Stimulated activated CD4-positive, alpha-beta T cell treated with anti-CD3 and anti-CD28 coated beads, TNF-alpha, amount 100 ng/mL, for 24 hours (primary cell): Measurements from ENCODE around the gene OTOGL.

Experiments used
- DNase-seq, 3 experiments: peaks; one replicate each; pipeline ENCODE4 v3.0.0-alpha.2; 2020; ENCODE audit warnings: low read depth in 3 of 3

OTOGL gene

GRCh38 chr12:80364056-80364455 lies 264.7 kb downstream of the OTOGL start:
- DNase-seq = no peak

GRCh38 chr12:80373666-80374065 lies 274.3 kb downstream of the OTOGL start:
- DNase-seq = no peak

DNA sequence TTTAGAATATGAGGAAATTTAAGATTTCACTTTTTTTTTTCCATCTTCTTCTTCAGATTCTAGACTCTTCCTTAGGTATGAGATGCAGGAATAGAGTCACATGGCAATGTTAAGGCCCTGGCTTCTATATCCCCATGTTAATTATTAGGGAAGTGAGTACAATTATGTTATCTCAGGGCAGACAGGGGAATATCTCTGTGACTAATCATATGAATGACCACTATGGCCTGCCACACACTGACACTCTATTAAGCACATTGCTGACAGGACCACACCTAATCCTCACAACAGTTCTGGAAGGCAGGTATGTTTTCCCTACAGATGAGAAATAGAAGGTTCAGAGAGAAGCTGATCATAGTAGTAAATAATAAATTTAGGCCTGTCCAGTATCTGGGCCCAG lies 275.3 kb downstream of the OTOGL start:
- no peak for DNase-seq

DNA sequence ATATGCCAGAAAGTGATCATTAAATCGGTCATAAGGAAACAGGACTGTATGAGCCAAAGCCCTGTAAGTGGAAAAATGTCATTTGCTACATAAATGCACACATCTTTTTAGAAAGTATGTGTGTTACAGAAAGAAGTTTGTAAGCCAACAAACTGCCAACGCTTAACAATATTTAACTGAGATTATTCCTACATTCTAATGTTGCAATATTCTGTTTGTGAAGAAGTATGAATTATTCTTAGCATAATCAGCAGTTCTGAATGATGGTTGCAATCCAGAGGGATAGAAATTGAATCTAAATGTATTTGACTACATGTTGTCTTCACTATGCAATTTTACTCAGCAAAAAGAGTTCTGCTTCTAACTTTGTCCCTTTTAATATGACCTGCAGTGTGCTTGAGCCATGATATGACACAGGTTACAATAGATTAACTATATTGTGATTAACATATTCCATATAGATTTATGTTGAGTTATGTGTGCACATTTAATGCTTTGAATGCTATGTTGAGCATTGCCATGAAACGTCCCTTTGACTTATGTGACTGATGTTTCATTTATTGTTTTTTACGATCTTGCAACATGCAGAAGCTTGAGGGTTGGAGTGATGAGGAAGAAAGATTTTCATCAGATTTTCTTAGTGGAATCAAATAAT lies 277.9 kb downstream of the OTOGL start:
- DNase-seq = no peak

DNA sequence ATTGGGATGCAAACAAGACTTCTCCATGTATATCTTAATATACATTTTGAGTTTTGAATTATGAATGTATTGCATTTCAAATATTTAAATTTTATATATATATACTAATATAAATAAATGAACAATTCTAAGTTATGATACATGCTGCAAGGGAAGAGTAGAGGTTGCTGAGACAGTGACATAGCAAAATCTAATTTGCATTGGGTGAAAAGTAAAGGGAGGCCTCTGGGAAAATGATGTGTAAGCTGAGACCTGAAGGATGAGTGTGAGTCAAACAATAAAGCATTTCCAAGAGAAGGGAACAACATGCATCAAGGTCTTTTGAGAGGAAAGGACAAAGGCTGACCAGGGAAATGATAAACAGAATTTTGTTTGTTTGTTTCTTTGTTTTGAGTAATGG lies 281.8 kb downstream of the OTOGL start:
- DNase-seq = no peak

GRCh38 chr12:80382254-80382653 lies 282.9 kb downstream of the OTOGL start:
- DNase-seq = no peak

- DNase-seq = no peak
These were observed 301.2 kb downstream of the OTOGL start for GRCh38 chr12:80400571-80400991.

DNA sequence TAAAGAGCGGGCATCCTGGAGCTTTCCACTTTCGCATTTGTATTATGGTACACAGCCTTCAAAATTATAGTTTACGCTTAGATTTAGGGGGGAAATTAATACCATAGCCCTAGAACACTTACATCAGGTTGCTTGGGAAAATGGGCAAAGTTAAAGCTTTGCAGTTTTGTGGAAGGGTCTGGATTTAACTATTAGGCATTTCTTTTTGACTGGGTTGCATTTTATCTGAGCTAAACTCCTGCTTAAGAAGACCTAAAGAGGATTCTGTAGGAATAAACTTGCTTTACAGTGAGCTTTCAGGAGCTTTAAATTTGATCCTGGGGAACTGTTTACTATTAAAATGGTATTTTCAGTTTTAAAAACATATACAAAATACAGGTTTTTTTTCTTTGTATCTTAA lies 301.9 kb downstream of the OTOGL start:
- no peak for DNase-seq

- DNase-seq = no peak
These were observed 305.3 kb downstream of the OTOGL start for GRCh38 chr12:80404629-80405028.

DNA sequence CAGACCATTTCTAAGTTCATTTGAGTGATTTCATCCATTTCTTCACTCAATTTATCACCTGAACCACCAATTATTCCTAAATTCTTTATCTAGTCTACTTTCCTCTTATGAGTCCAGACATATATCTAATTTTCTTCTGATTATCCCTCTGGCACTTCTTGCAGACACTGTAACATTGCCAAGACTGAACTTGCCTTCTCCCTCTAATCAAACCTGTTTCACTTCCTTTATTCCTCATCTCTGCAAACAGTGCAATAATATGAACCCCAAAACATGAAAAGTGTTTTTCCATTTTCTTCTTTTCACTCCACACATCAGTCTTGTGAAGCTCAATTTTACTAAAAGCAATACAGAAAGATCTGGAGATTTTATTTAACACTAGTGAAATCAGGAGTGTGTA lies 306.9 kb downstream of the OTOGL start:
- no peak for DNase-seq

GRCh38 chr12:80411787-80412186 lies 312.4 kb downstream of the OTOGL start:
- no peak for DNase-seq

DNA sequence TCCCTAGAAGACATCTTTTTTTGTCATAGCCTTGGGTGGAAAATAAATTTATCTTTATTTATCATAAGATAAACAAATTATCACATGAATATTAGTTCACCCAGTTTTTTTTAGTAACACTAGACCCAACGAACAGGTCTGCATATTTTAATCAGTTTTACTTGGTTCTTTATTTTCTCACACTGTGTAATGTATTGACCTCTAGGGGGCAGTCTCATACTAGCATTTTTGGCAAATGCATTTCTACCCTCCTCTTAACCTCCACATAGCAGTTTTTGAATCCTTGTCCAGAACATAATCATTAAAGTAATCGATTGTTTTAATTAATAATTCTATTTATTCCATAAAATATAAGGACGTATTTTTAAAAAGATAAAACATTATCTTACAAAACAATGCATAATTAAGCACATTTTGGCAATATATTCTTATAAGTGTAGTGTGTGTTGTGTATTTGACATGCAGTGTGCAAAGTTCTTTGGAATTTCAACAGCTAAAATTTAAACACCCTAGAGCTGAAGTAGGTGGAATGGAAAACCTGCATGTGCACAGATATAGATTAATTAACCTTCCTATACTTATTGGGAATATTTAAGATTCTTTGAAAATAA lies 313.1 kb downstream of the OTOGL start:
- no peak for DNase-seq

DNA sequence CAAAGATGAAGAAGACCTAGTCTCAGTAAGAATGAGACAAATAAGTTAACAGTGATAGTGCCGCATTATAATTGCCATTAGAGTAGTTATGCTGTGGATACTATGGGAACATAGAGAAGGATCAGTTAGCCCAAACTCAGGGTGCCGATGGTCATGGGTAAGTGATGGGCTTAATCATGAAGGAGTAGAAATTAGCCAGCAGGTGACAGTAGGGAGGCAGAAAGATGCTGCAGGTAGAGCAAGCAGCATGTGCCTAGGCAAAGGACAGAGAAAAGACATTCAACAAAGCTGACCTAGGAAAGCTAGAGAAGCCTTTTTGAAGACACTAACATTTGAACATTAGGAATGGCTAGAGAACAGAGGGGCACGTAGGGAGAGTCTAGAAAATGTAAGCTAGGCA lies 314.1 kb downstream of the OTOGL start:
- no peak for DNase-seq

- DNase-seq = no peak
These were observed 316.1 kb downstream of the OTOGL start for GRCh38 chr12:80415466-80415865.

DNA sequence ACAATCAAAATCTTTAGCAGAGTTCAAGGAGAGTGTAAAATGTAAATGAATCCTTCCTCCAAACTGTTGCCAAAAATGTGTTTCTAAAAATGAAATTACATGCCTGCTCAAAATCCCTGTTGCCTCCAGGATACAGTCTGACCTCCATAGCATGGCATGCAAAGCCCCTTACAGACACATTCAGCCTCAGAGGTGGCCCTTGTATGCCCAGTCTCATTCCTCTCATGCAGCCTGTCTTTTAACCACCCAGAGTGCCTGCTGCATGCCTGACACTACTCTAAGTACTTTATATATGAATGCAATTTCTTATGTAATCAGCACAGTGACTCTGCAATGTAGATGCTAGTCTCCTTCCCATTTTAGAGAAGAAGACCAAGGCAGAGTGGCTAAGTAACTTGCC lies 320.3 kb downstream of the OTOGL start:
- DNase-seq = no peak

GRCh38 chr12:80420075-80420474 lies 320.7 kb downstream of the OTOGL start:
- DNase-seq = no peak

DNA sequence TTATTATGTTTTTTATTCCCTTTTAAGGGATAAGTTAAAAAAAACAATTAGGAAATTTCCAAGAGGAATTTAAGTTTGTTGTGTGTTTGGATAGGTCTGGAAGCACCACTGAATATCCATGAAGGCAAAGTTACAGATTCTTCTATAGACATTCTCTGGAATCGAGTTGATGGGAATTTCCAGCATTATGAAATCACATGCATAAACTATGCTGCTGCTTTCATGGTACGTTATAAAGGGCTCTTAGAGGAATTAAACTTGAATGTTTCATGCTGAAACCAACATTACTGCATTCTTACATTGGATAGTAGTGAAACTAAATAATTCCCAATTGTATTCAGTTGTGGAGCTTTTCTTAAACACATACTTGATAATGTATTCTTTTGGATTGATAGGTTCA lies 323.2 kb downstream of the OTOGL start:
- no peak for DNase-seq
